Right lung (tissue), 5 donors: ENCODE measurements around the gene UNC5A. TPM values are rescaled to one million over a fixed set of nuclear protein-coding genes. Genes with fewer than 3 reads are reported as not detected.

ENCODE experiments used
- polyA plus RNA-seq, 5 donors: library from polyadenylated mRNA; unstranded; fragments of 120-200 nt; gene quantifications; one replicate each; pipeline versions ENCODE4 v1.2.1 to v1.2.3, GENCODE V29; 2013; ENCODE audit warnings: inconsistent platforms in 1 of 5, low replicate concordance in 1 of 5; ENCODE audit not compliant: insufficient read length in 5 of 5, insufficient read depth in 1 of 5

UNC5A gene
- polyA plus RNA-seq, 5 donors, result 0.57 to 1.8 (median 0.78) TPM

Other genes starting within 250 kb of the UNC5A start
- 1 to 10 TPM in 3 of 5 donors, under 1 TPM in 2; 0.72 to 1.2 (median 1.0) TPM for gene GPRIN1, start 200.4 kb upstream of the UNC5A start, polyA plus RNA-seq
- gene SNCB, start 180.0 kb upstream of the UNC5A start, polyA plus RNA-seq, result under 1 TPM; 0.19 to 0.77 (median 0.45) TPM
- under 1 TPM in 2 of 5 donors, not detected in 3; 0.05 to 0.08 TPM for gene EIF4E1B, start 179.9 kb upstream of the UNC5A start, polyA plus RNA-seq
- gene TSPAN17, start 163.1 kb upstream of the UNC5A start, polyA plus RNA-seq, result 10 to 100 TPM; 25.2 to 38.3 (median 32.8) TPM
- 1 to 10 TPM in 1 of 5 donors, under 1 TPM in 4; 0.64 to 1.0 (median 0.74) TPM for gene HK3, start 88.8 kb downstream of the UNC5A start, polyA plus RNA-seq
- 10 to 100 TPM; 37.9 to 54.2 (median 43.0) TPM for gene UIMC1, start 196.2 kb downstream of the UNC5A start, polyA plus RNA-seq
- 10 to 100 TPM; 23.1 to 29.7 (median 28.7) TPM for gene ZNF346, start 212.1 kb downstream of the UNC5A start, polyA plus RNA-seq